GM18870 (cell line): ENCODE measurements around the gene DYNC1I1.

Experiments used
- ATAC-seq: cut with Tn5 transposase; IDR thresholded peaks from one replicate; pipeline ENCODE4 v1.9.1; 2021; ENCODE audit warnings: moderate library complexity; ENCODE audit not compliant: unreplicated experiment

The DYNC1I1 gene

GRCh38 chr7:95788884-95789283 lies 16.5 kb downstream of the DYNC1I1 start:
- ATAC-seq = no peak

GRCh38 chr7:95793658-95794057 lies 21.3 kb downstream of the DYNC1I1 start:
- no peak for ATAC-seq

- ATAC-seq = no peak
Observed at GRCh38 chr7:95794917-95795515, 22.7 kb downstream of the DYNC1I1 start.

- ATAC-seq = no peak
Observed at GRCh38 chr7:95796617-95797016, 24.3 kb downstream of the DYNC1I1 start.

- no peak for ATAC-seq
Observed at GRCh38 chr7:95798401-95798930, 26.1 kb downstream of the DYNC1I1 start.

GRCh38 chr7:95800787-95801186 lies 28.4 kb downstream of the DYNC1I1 start:
- ATAC-seq = no peak

- ATAC-seq = no peak
Observed at GRCh38 chr7:95802270-95802669, 29.9 kb downstream of the DYNC1I1 start.

GRCh38 chr7:95804052-95804451 lies 31.7 kb downstream of the DYNC1I1 start:
- no peak for ATAC-seq

- no peak for ATAC-seq
Observed at GRCh38 chr7:95805909-95806308, 33.6 kb downstream of the DYNC1I1 start.

- ATAC-seq = no peak
Observed at GRCh38 chr7:95808396-95808795, 36.0 kb downstream of the DYNC1I1 start.

- no peak for ATAC-seq
Observed at GRCh38 chr7:95811846-95812445, 39.6 kb downstream of the DYNC1I1 start.

GRCh38 chr7:95814721-95815120 lies 42.4 kb downstream of the DYNC1I1 start:
- no peak for ATAC-seq

GRCh38 chr7:95817866-95818640 lies 45.7 kb downstream of the DYNC1I1 start:
- ATAC-seq = no peak

- no peak for ATAC-seq
Observed at GRCh38 chr7:95820778-95821177, 48.4 kb downstream of the DYNC1I1 start.

- ATAC-seq = no peak
Observed at GRCh38 chr7:95822717-95823116, 50.4 kb downstream of the DYNC1I1 start.

GRCh38 chr7:95824616-95825015 lies 52.3 kb downstream of the DYNC1I1 start:
- ATAC-seq = no peak

- no peak for ATAC-seq
Observed at GRCh38 chr7:95828824-95829790, 56.8 kb downstream of the DYNC1I1 start.

GRCh38 chr7:95840953-95841950 lies 68.9 kb downstream of the DYNC1I1 start:
- peak; percentile 89 for ATAC-seq

- ATAC-seq = no peak
Observed at GRCh38 chr7:95843286-95843685, 70.9 kb downstream of the DYNC1I1 start.

GRCh38 chr7:95845007-95845406 lies 72.7 kb downstream of the DYNC1I1 start:
- no peak for ATAC-seq
